Spleen (tissue), 7 donors: ENCODE measurements around the gene CRTC3.

Experiments
- POLR2A ChIP-seq, 3 donors: fragments of 450-650 bp; IDR thresholded peaks; one replicate each; pipeline ENCODE4 v1.5.1; 2017; ENCODE audit warnings: antibody characterized with exemption in 3 of 3, mild to moderate bottlenecking in 1 of 3
- TF ChIP-seq, protein P1 (sequence below), 11 experiments: fragments of 200-600 bp in 7 of 11; fragments of 450-650 bp in 4 of 11; sonication (generic) in 4 of 11; IDR thresholded peaks in 8 of 11; conservative IDR thresholded peaks in 3 of 11; 1 replicate in 7 of 11; 2 replicates in 4 of 11; pipeline versions ENCODE4 v1.4.0 to v1.8.0; 2016 to 2021; ENCODE audit warnings: antibody characterized with exemption in 11 of 11, inconsistent platforms in 4 of 11, mild to moderate bottlenecking in 1 of 11
- donor health status: DM: no; HTN: no; CAD: no; lungs with moderate emphysema.
- donor health status: DM: no; HTN: no; CAD: no.
- donor health status: DM: no; HTN: no; CAD: no.

DNA sequence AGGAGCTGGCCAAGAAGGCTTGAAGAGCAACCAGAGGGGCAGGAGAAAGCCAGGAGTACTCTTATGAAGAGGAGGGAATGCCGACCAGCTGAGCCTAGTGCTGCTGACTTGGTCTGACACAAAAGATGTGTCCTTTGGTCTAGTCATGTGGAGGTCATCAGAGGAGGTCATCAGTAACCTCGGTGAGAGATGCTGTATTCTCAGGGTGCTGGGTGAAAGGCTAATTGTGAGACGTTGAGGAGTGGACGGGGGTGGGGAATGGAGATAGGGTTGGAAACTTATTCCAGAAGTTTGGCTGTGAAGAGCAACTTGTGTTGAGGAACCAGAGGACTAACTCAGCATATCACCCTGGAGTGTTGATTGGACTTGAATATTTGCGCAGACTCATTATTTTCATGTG lies 5.5 kb downstream of the CRTC3 start:
- TF ChIP-seq, protein P1, sequence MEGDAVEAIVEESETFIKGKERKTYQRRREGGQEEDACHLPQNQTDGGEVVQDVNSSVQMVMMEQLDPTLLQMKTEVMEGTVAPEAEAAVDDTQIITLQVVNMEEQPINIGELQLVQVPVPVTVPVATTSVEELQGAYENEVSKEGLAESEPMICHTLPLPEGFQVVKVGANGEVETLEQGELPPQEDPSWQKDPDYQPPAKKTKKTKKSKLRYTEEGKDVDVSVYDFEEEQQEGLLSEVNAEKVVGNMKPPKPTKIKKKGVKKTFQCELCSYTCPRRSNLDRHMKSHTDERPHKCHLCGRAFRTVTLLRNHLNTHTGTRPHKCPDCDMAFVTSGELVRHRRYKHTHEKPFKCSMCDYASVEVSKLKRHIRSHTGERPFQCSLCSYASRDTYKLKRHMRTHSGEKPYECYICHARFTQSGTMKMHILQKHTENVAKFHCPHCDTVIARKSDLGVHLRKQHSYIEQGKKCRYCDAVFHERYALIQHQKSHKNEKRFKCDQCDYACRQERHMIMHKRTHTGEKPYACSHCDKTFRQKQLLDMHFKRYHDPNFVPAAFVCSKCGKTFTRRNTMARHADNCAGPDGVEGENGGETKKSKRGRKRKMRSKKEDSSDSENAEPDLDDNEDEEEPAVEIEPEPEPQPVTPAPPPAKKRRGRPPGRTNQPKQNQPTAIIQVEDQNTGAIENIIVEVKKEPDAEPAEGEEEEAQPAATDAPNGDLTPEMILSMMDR (IDR thresholded peaks at IDR 0.05 in 8 of 11, conservative IDR thresholded peaks at IDR 0.05 in 3 of 11): no peak
- TF ChIP-seq POLR2A (IDR thresholded peaks at IDR 0.05): no peak
